ENCODE data around the gene DMKN.

- no peak for TF ChIP-seq TOX (CRISPR knock-in tag; IDR thresholded peaks at IDR 0.05; ENCODE audit: borderline replicate concordance)
- no peak for TF ChIP-seq ZC3H10 (CRISPR knock-in tag; IDR thresholded peaks at IDR 0.05)
- TF ChIP-seq, protein P1, sequence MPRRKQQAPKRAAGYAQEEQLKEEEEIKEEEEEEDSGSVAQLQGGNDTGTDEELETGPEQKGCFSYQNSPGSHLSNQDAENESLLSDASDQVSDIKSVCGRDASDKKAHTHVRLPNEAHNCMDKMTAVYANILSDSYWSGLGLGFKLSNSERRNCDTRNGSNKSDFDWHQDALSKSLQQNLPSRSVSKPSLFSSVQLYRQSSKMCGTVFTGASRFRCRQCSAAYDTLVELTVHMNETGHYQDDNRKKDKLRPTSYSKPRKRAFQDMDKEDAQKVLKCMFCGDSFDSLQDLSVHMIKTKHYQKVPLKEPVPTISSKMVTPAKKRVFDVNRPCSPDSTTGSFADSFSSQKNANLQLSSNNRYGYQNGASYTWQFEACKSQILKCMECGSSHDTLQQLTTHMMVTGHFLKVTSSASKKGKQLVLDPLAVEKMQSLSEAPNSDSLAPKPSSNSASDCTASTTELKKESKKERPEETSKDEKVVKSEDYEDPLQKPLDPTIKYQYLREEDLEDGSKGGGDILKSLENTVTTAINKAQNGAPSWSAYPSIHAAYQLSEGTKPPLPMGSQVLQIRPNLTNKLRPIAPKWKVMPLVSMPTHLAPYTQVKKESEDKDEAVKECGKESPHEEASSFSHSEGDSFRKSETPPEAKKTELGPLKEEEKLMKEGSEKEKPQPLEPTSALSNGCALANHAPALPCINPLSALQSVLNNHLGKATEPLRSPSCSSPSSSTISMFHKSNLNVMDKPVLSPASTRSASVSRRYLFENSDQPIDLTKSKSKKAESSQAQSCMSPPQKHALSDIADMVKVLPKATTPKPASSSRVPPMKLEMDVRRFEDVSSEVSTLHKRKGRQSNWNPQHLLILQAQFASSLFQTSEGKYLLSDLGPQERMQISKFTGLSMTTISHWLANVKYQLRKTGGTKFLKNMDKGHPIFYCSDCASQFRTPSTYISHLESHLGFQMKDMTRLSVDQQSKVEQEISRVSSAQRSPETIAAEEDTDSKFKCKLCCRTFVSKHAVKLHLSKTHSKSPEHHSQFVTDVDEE (CRISPR knock-in tag; IDR thresholded peaks at IDR 0.05): no peak
These were observed 37.3 kb downstream of the DMKN start for GRCh38 chr19:35476149-35476548.

Data from SK-N-SH treated with all-trans-retinoic acid at 6 μM for 48 hours (cell line).